Measurements from ENCODE around the gene PTH2.
"Not testable (repeated sequence)": the region's sequence is repeated elsewhere in the genome, so short reads cannot be mapped to it uniquely, and the experiment has no call there.

The PTH2 gene

DNA sequence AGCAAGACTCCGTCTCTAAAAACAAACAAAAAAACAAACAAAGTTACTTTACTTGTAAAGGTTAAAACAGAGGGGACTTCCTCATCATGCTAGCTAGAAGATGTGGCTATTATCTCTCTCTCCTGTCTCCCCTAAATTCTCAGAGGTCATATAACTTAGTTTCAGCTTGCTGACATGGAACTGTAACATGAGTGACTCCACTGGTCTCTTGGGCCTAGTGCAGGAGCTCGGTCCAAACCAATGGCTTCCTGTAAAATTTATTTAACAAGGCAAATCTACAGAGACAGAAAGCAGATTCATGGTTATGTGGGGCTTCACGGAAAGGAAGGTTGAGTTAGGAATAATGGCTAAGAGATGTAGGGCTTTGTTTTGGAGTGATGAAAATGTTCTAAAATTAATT is 44.7 kb downstream of the PTH2 start:
- no peak for DNase-seq

DNA sequence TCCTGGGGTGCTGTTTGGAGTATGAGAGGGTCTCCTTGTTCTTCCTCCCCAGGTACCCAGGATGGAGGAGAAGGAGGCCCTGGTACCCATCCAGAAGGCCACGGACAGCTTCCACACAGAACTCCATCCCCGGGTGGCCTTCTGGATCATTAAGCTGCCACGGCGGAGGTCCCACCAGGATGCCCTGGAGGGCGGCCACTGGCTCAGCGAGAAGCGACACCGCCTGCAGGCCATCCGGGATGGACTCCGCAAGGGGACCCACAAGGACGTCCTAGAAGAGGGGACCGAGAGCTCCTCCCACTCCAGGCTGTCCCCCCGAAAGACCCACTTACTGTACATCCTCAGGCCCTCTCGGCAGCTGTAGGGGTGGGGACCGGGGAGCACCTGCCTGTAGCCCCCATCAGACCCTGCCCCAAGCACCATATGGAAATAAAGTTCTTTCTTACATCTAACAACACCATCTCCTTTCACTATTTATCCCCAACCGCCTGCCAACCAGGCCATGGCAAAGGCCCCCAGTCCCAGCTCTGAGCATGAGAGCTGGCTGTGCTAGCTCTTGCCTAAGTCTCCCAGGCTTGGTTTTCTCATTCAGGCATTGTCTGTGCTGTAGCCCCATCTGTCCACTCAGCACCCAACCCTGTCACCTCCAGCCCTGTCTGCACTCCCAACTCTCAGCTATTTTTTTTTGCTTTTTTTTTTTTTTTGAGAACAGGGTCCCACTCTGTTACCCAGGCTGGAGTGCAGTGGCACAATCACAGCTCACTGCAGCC is 48.4 kb downstream of the PTH2 start:
- DNase-seq: no peak

DNA sequence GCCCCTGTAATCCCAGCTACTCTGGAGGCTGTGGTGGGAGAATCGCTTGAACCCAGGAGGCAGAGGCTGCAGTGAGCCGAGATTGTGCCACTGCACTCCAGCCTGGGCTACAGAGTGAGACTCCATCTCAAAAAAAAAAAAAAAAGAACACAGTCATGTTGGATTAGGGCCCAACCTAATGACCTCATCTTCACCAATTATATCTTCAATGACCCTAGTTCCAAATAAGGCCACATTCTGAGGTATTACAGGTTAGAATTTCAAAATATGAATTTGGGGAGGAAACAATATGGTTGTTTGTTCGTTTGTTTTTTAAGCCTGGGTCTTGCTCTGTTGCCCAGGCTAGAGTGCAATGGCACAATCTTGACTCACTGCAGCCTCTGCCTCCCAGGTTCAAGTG is 50.1 kb downstream of the PTH2 start:
- DNase-seq: not testable (repeated sequence)

Measured in suppressor macrophage (primary cell).